GM23248 (cell line): ENCODE data around the gene PLS3.
"Not testable (repeated sequence)": the region's sequence is repeated elsewhere in the genome, so short reads cannot be mapped to it uniquely, and the experiment has no call there.

Experiments
- EZH2 ChIP-seq: fragments of 200-600 bp; sonication (generic); IDR thresholded peaks from 2 replicates; pipeline ENCODE4 v1.6.1; 2018; ENCODE audit warnings: antibody characterized with exemption, mild to moderate bottlenecking; ENCODE audit not compliant: insufficient read depth, poor library complexity, severe bottlenecking
- EZH2phosphoT487 ChIP-seq: fragments of 200-600 bp; sonication (generic); IDR thresholded peaks from 2 replicates; pipeline ENCODE4 v1.6.1; 2018; ENCODE audit warnings: antibody characterized with exemption, moderate library complexity, mild to moderate bottlenecking, low read depth; ENCODE audit not compliant: insufficient read depth

DNA sequence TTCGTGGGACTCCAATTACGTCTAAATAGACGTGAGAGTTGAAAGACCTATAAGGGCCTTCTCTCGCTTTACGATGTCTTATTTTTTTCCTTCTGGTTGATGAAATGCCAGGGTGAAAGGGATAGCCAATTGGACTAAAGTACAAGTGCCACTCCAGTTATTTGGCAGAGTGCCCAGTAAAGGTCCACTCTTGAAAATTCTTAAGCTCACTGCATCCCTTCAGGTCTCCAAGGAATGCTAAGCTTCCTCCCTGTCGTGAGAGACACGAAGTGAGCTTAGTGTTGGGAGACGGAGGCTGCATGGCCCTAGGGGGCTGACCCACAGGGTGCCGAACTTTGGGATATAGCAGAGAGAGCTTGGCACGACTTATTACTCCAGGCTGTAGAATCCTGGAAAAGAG is 19.9 kb upstream of the PLS3 start:
- TF ChIP-seq EZH2phosphoT487, EZH2: not testable (repeated sequence)
